H1 (cell line): ENCODE data around the gene KMT5C. TPM values are rescaled to one million over a fixed set of nuclear protein-coding genes. Genes with fewer than 3 reads are reported as not detected.
A peak's percentile ranks its signal among the peaks of the same experiment; 100 is the strongest.

Experiments
- CTCF ChIA-PET: fragments of 300-600 bp; sonication (Branson Sonifier 250); formaldehyde crosslinking; loops from one replicate; lab custom pipeline; 2021; ENCODE audit not compliant: partially characterized antibody; lab: Charles Lee
- POLR2A ChIA-PET: fragments of 300-600 bp; sonication (Branson Sonifier 250); formaldehyde crosslinking; loops from one replicate; lab custom pipeline; 2021; ENCODE audit warnings: inconsistent platforms; ENCODE audit not compliant: partially characterized antibody; lab: Charles Lee
- DNase-seq, 2 experiments: peaks; one replicate each; pipeline versions ENCODE4 v3.0.0 to v3.0.0-alpha.2; 2010 to 2022; ENCODE audit warnings: low spot score in 2 of 2, low read depth in 1 of 2, mixed read lengths in 1 of 2
- FAIRE-seq: peaks from 2 replicates; lab custom pipeline; 2011; peaks lifted over from hg19 to GRCh38; lab: Jason Lieb, UNC
- H2AFZ ChIP-seq: 2 replicates; pipeline ENCODE4 v1.8.1; 2012; ENCODE audit warnings: low read length, inconsistent platforms
- H2AK5ac ChIP-seq: 2 replicates; pipeline ENCODE4 v1.6.1; 2013; ENCODE audit warnings: low read depth, low read length
- H2BK120ac ChIP-seq: replicated peaks from 2 replicates; pipeline ENCODE3; 2013; ENCODE audit warnings: low read depth, low read length, inconsistent platforms
- H2BK12ac ChIP-seq: 2 replicates; pipeline ENCODE4 v1.6.1; 2013; ENCODE audit warnings: low read depth, low read length
- H2BK15ac ChIP-seq: 2 replicates; pipeline ENCODE4 v1.6.1; 2013; ENCODE audit warnings: low read length
- H2BK20ac ChIP-seq: 2 replicates; pipeline ENCODE4 v1.6.1; 2013; ENCODE audit warnings: low read length
- H2BK5ac ChIP-seq: 2 replicates; pipeline ENCODE4 v1.6.1; 2013; ENCODE audit warnings: low read depth, low read length
- H3K14ac ChIP-seq: 2 replicates; pipeline ENCODE4 v1.6.1; 2013; ENCODE audit warnings: inconsistent platforms; ENCODE audit not compliant: insufficient read length
- H3K18ac ChIP-seq: 2 replicates; pipeline ENCODE4 v1.6.1; 2013; ENCODE audit warnings: low read length; ENCODE audit errors: extremely low read depth
- H3K23ac ChIP-seq: 2 replicates; pipeline ENCODE4 v1.6.1; 2013; ENCODE audit warnings: inconsistent platforms; ENCODE audit not compliant: insufficient read length
- H3K23me2 ChIP-seq: 2 replicates; pipeline ENCODE4 v1.6.1; 2013; ENCODE audit warnings: low read depth, low read length
- H3K27ac ChIP-seq: 2 replicates; pipeline ENCODE4 v1.6.1; 2011; ENCODE audit warnings: low read depth, low read length, inconsistent platforms
- H3K27me3 ChIP-seq, 4 experiments: replicated peaks in 1 of 4; 1 replicate in 1 of 4; 2 replicates in 3 of 4; pipeline versions ENCODE4 v1.6.1 to v1.8.1; 2011 to 2013; ENCODE audit warnings: low read length in 3 of 4, mild to moderate bottlenecking in 3 of 4, inconsistent platforms in 2 of 4, mixed read lengths in 2 of 4, moderate library complexity in 1 of 4; ENCODE audit not compliant: control insufficient read depth in 3 of 4, insufficient read depth in 3 of 4; ENCODE audit errors: extremely low read depth in 1 of 4
- H3K36me3 ChIP-seq, 4 experiments: 2 replicates each; pipeline versions ENCODE4 v1.6.1 to v1.8.1; 2011 to 2013; ENCODE audit warnings: mild to moderate bottlenecking in 4 of 4, low read length in 3 of 4, moderate library complexity in 2 of 4, control low read depth in 1 of 4, inconsistent platforms in 1 of 4; ENCODE audit not compliant: insufficient read depth in 4 of 4, control insufficient read depth in 2 of 4
- H3K4ac ChIP-seq: replicated peaks from 2 replicates; pipeline ENCODE3; 2013; ENCODE audit warnings: low read length, low read depth, mixed read lengths, inconsistent platforms; ENCODE audit not compliant: insufficient read length
- H3K4me1 ChIP-seq, 4 experiments: replicated peaks in 1 of 4; 1 replicate in 1 of 4; 2 replicates in 3 of 4; pipeline versions ENCODE4 v1.6.1 to v1.8.1; 2011 to 2013; ENCODE audit warnings: low read length in 3 of 4, inconsistent platforms in 2 of 4, mixed read lengths in 1 of 4; ENCODE audit not compliant: insufficient read depth in 4 of 4, control insufficient read depth in 3 of 4
- H3K4me2 ChIP-seq, 2 experiments: 2 replicates each; pipeline versions ENCODE4 v1.6.1 to v1.8.1; 2011 to 2013; ENCODE audit warnings: low read depth in 2 of 2, low read length in 2 of 2, control low read depth in 1 of 2, inconsistent platforms in 1 of 2, mild to moderate bottlenecking in 1 of 2; ENCODE audit not compliant: insufficient read depth in 1 of 2
- H3K4me3 ChIP-seq, 4 experiments: fragments of 200-600, 300-600 bp in 1 of 4; sonication (generic), shearing (Covaris generic), sonication (Bioruptor Twin) in 1 of 4; 2 replicates each; pipeline versions ENCODE4 v1.5.1 to v1.8.1; 2011 to 2016; ENCODE audit warnings: low read length in 4 of 4, low read depth in 3 of 4, control low read depth in 2 of 4, inconsistent platforms in 2 of 4, mild to moderate bottlenecking in 2 of 4, mixed read lengths in 1 of 4, moderate library complexity in 1 of 4; ENCODE audit not compliant: insufficient read depth in 2 of 4; ENCODE audit errors: extremely low read depth in 1 of 4
- H3K56ac ChIP-seq: replicated peaks from 2 replicates; pipeline ENCODE3; 2013; ENCODE audit warnings: low read depth, mild to moderate bottlenecking, mixed read lengths, low read length, inconsistent platforms; ENCODE audit not compliant: insufficient read length
- H3K79me1 ChIP-seq: 2 replicates; pipeline ENCODE4 v1.6.1; 2013; ENCODE audit warnings: low read depth, low read length, control low read depth
- H3K79me2 ChIP-seq, 2 experiments: 2 replicates each; pipeline versions ENCODE4 v1.6.1 to v1.8.1; 2012 to 2013; ENCODE audit warnings: low read length in 2 of 2, mild to moderate bottlenecking in 2 of 2, inconsistent platforms in 1 of 2; ENCODE audit not compliant: insufficient read depth in 2 of 2, control insufficient read depth in 1 of 2
- H3K9ac ChIP-seq, 4 experiments: replicated peaks in 1 of 4; 1 replicate in 1 of 4; 2 replicates in 3 of 4; pipeline versions ENCODE4 v1.6.1 to v1.8.1; 2011 to 2013; ENCODE audit warnings: low read depth in 3 of 4, low read length in 3 of 4, control low read depth in 2 of 4, mild to moderate bottlenecking in 2 of 4, moderate library complexity in 2 of 4, inconsistent platforms in 1 of 4; ENCODE audit errors: extremely low read depth in 1 of 4
- H3K9me3 ChIP-seq, 2 experiments: 2 replicates each; pipeline versions ENCODE4 v1.6.1 to v1.8.1; 2012 to 2013; ENCODE audit warnings: mild to moderate bottlenecking in 2 of 2, moderate library complexity in 2 of 2, control low read depth in 1 of 2, inconsistent platforms in 1 of 2, low read depth in 1 of 2, low read length in 1 of 2, mixed read lengths in 1 of 2; ENCODE audit not compliant: insufficient read depth in 2 of 2
- H4K20me1 ChIP-seq, 2 experiments: replicated peaks in 1 of 2; 2 replicates each; pipeline versions ENCODE3 to v1.8.1; 2011 to 2013; ENCODE audit warnings: inconsistent platforms in 2 of 2, low read length in 2 of 2, mild to moderate bottlenecking in 1 of 2; ENCODE audit not compliant: insufficient read depth in 2 of 2, control insufficient read depth in 1 of 2
- H4K5ac ChIP-seq: 2 replicates; pipeline ENCODE4 v1.6.1; 2013; ENCODE audit warnings: low read length, low read depth, mixed read lengths, inconsistent platforms; ENCODE audit not compliant: insufficient read length
- H4K8ac ChIP-seq: 2 replicates; pipeline ENCODE4 v1.8.0; 2013; ENCODE audit warnings: mild to moderate bottlenecking, moderate library complexity, low read length, inconsistent platforms; ENCODE audit not compliant: insufficient read depth; ENCODE audit errors: extremely low read depth
- H4K91ac ChIP-seq: replicated peaks from 2 replicates; pipeline ENCODE3; 2013; ENCODE audit warnings: low read length, mixed read lengths, inconsistent platforms; ENCODE audit not compliant: insufficient read length
- ASH2L ChIP-seq: fragments of 200-600, 300-600 bp; sonication (generic); IDR thresholded peaks from one replicate; pipeline ENCODE4 v1.7.1; 2017; ENCODE audit warnings: low read length
- EGR1 ChIP-seq: IDR thresholded peaks from 2 replicates; pipeline ENCODE4 v1.6.1; 2011; ENCODE audit warnings: low read depth, low read length, borderline replicate concordance
- HDAC2 ChIP-seq, 2 experiments: fragments of 300-600 bp in 1 of 2; sonication (generic) in 1 of 2; IDR thresholded peaks; 2 replicates each; pipeline ENCODE4 v1.6.1; 2011 to 2012; ENCODE audit warnings: low read depth in 2 of 2, low read length in 2 of 2, mild to moderate bottlenecking in 2 of 2, moderate library complexity in 2 of 2, borderline replicate concordance in 1 of 2, inconsistent platforms in 1 of 2
- JUN ChIP-seq: IDR thresholded peaks from 2 replicates; pipeline ENCODE4 v1.6.1; 2011; ENCODE audit warnings: low read depth, mild to moderate bottlenecking, improper control_type of control experiment, low read length
- NANOG ChIP-seq: IDR thresholded peaks from 2 replicates; pipeline ENCODE4 v1.6.1; 2011; ENCODE audit warnings: low read length, low read depth, mild to moderate bottlenecking, inconsistent platforms; ENCODE audit not compliant: insufficient read depth, poor library complexity, severe bottlenecking
- POU5F1 ChIP-seq: IDR thresholded peaks from 2 replicates; pipeline ENCODE4 v1.6.1; 2011; ENCODE audit warnings: low read depth, mild to moderate bottlenecking, low read length, moderate library complexity
- RXRA ChIP-seq: IDR thresholded peaks from 2 replicates; pipeline ENCODE4 v1.6.1; 2011; ENCODE audit warnings: low read depth, mild to moderate bottlenecking, low read length, moderate library complexity; ENCODE audit not compliant: insufficient read depth
- TAF1 ChIP-seq: IDR thresholded peaks from 2 replicates; pipeline ENCODE4 v1.6.1; 2011; ENCODE audit warnings: mild to moderate bottlenecking, low read depth, low read length
- ZNF274 ChIP-seq: IDR thresholded peaks from 2 replicates; pipeline ENCODE4 v1.7.0; 2012; ENCODE audit warnings: low read length, borderline replicate concordance; ENCODE audit errors: extremely low read depth
- WGBS, 2 experiments: shearing (Covaris generic) in 1 of 2; methylation state at CpG; one replicate each; pipeline versions ENCODE4 v1.1.6 to v1.1.7; 2013 to 2015; ENCODE audit warnings: low lambda C conversion rate in 2 of 2, mixed read lengths in 2 of 2, inconsistent platforms in 1 of 2, low coverage in 1 of 2, missing lambda C conversion rate in 1 of 2; ENCODE audit not compliant: insufficient replicate concordance in 2 of 2, insufficient coverage in 1 of 2, insufficient read length in 1 of 2; ENCODE audit errors: extremely low coverage in 1 of 2, missing lambda C conversion rate in 1 of 2; 5-methylcytosine and 5-hydroxymethylcytosine counted together
- polyA plus RNA-seq, 7 experiments: library from polyadenylated mRNA; depleted of rRNA in 3 of 7; stranded (reverse) in 5 of 7; unstranded in 2 of 7; fragments of >200 nt in 5 of 7; fragments of 200-250 nt in 2 of 7; gene quantifications; 1 replicate in 5 of 7; 2 replicates in 1 of 7; 4 replicates in 1 of 7; pipeline versions ENCODE4 v1.2.1 to v1.2.3, GENCODE V29; 2011 to 2013; ENCODE audit warnings: missing spikeins in 2 of 7, mixed read lengths in 2 of 7
- total RNA-seq: library from RNA; stranded (reverse); fragmentation: NEBNext Ultra II Directional; extraction: Animal tissue kit (Norgen Biotek cat#: 25700); gene quantifications from 2 replicates; pipeline ENCODE4 v1.2.1, GENCODE V29; 2021
- TF ChIP-seq, protein P1 (sequence below): IDR thresholded peaks from 2 replicates; pipeline ENCODE4 v1.6.1; 2012; ENCODE audit warnings: inconsistent platforms

KMT5C gene
- total and polyA plus RNA-seq, 2 of the 8 experiments (the other 6 are each of a cell fraction or from before 2014, with no cell fraction given) = 24.9 to 31.5 TPM

DNA sequence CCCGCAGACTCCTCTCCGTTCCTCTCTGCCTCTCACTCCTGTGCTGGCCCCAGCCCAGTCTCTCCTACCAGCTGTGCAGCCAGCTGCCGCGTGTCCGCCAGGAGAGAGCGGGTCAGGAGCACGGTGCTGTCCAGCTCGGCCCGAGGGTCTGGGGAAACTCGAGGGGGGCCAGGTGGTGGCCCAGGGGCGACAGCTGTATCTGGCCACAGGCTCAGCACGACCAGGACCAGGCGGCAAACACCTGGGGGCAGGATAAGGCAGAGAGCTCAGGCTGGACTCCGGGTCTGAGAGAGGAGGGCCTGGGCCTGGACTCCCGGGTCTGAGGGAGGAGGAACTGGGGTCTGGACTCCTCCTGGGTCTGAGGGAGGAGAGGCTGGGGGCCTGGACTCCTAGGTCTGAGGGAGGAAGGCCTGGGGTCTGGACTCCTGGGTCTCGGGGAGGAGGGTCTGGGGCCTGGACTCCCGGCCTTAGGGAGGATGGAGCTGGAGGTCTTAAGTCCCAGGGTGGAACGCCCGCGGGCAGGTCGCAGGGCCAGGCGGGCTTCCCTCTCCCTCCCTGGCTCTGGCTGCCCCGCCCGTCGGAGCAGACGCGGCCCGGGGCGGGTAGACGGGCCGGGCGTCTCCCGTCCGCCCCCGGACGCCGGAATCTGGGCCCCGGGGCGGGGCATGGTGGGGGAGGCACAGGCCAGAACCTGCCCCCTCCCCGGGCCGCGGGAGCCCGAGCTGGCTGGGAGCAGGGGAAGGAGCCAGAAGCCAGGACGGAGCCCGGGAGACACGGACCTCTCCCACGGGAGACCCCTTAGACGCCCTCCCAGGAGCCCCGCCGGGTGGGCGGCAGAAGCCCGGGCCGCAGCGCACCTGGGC is 29.3 kb downstream of the KMT5C start:
- Histone ChIP-seq H2BK5ac (no peak overlapping the region), H4K8ac (peak overlapping the region; percentile 90; the same call in 1 of the 2 replicates), H2BK20ac (no peak overlapping the region), H3K14ac (no peak overlapping the region), H3K23ac (no peak overlapping the region), H3K4me2 (peak overlapping the region; percentile 58 to 72), H3K23me2 (peaks cover 10% of the 10 kb centered on the region; the same call in 1 of the 2 replicates), H3K56ac (no peak overlapping the region), H3K9me3 (no peaks in the 10 kb centered on the region), H2BK12ac (peak overlapping the region; percentile 43; the same call in 1 of the 2 replicates), H2AFZ (no peak overlapping the region), H3K4me3 (peak overlapping the region; percentile 24 to 67 (median 43); a peak in 6 of 8 replicates), H3K36me3 (no peaks in the 10 kb centered on the region), H3K27me3 (peaks cover 16 to 51% (median 43%) of the 10 kb centered on the region in 4 experiments), H3K4ac (peak overlapping the region; percentile 91), H2AK5ac (no peak overlapping the region), H2BK15ac (peak overlapping the region; percentile 46; the same call in 1 of the 2 replicates), H3K9ac (no peak overlapping the region), H3K27ac (no peak overlapping the region), H3K18ac (peak overlapping the region; percentile 60), H4K5ac (no peak overlapping the region), H4K91ac (no peak overlapping the region), H4K20me1 (no peaks in the 10 kb centered on the region), H3K79me1 (no peaks in the 10 kb centered on the region), H2BK120ac (peak overlapping the region; percentile 21), H3K4me1 (peaks cover 0 to 28% (median 20%) of the 10 kb centered on the region in 4 experiments; a peak in 6 of 7 replicates), H3K79me2 (no peaks in the 10 kb centered on the region)
- WGBS, 2 experiments = 26% methylated on average over 32 of the region's 54 CpGs; no CpG with 5 or more reads in 1 of the 2 experiments
- no peak for FAIRE-seq
- CTCF ChIA-PET = interaction anchor here (0.6 to 1.5 kb wide), 15 partner anchors 10 to 164 kb away, joined by 3 to 8 read pairs (median 3); no protein-coding TSS in a partner anchor
- DNase-seq = no peak
- POLR2A ChIA-PET = interaction anchor here (0.9 to 7.1 kb wide), 13 partner anchors 8 to 110 kb away, joined by 3 to 58 read pairs (median 5); partner anchors contain the start of genes KMT5C, RPL28, TMEM190 and TMEM238
- TF ChIP-seq HDAC2 (IDR thresholded peaks at IDR 0.05; ENCODE audit: borderline replicate concordance in 1 of 2, low read depth in 2 of 2, low read length in 2 of 2) = 0 out of 4 replicates have a peak, but pooled peaks of 1 of the 2 experiments have one; percentile 2
- TF ChIP-seq ZNF274 = no peak
- peak; percentile 87 for TF ChIP-seq EGR1
- no peak for TF ChIP-seq POU5F1
- no peak for TF ChIP-seq ASH2L
- TF ChIP-seq RXRA = no peak
- no peak for TF ChIP-seq NANOG
- TF ChIP-seq TAF1 = no peak
- no peak for TF ChIP-seq JUN
- TF ChIP-seq, protein P1, sequence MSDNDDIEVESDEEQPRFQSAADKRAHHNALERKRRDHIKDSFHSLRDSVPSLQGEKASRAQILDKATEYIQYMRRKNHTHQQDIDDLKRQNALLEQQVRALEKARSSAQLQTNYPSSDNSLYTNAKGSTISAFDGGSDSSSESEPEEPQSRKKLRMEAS = 0 out of 2 replicates have a peak, but pooled peaks have one; percentile 18
